ENCODE data around the gene GBX1.

The GBX1 gene

GRCh38 chr7:151172273-151173141, 5.0 kb upstream of the GBX1 start:
- DNase-seq = peak; percentile 74

GRCh38 chr7:151168787-151169162, 1.3 kb upstream of the GBX1 start:
- no peak for DNase-seq

- no peak for DNase-seq
These were observed 701 bp upstream of the GBX1 start for GRCh38 chr7:151168003-151168786.

GRCh38 chr7:151166629-151167196, 781 bp downstream of the GBX1 start:
- DNase-seq = no peak

- no peak for DNase-seq
These were observed 5.7 kb downstream of the GBX1 start for GRCh38 chr7:151161757-151162156.

- no peak for DNase-seq
These were observed 9.7 kb downstream of the GBX1 start for GRCh38 chr7:151157645-151158329.

- DNase-seq = no peak
These were observed 14.6 kb downstream of the GBX1 start for GRCh38 chr7:151152643-151153513.

- no peak for DNase-seq
These were observed 17.1 kb downstream of the GBX1 start for GRCh38 chr7:151150388-151150787.

- DNase-seq = no peak
These were observed 18.9 kb downstream of the GBX1 start for GRCh38 chr7:151148319-151149259.

GRCh38 chr7:151146761-151147160, 20.7 kb downstream of the GBX1 start:
- DNase-seq = no peak

GRCh38 chr7:151144387-151144786, 23.1 kb downstream of the GBX1 start:
- no peak for DNase-seq

- DNase-seq = no peak
These were observed 24.1 kb downstream of the GBX1 start for GRCh38 chr7:151143261-151144015.

GRCh38 chr7:151142686-151143040, 24.8 kb downstream of the GBX1 start:
- DNase-seq = no peak

GRCh38 chr7:151141855-151142685, 25.4 kb downstream of the GBX1 start:
- no peak for DNase-seq

- DNase-seq = no peak
These were observed 26.1 kb downstream of the GBX1 start for GRCh38 chr7:151141311-151141854.

- no peak for DNase-seq
These were observed 26.7 kb downstream of the GBX1 start for GRCh38 chr7:151140826-151141225.

- DNase-seq = no peak
These were observed 27.7 kb downstream of the GBX1 start for GRCh38 chr7:151139791-151140190.

GRCh38 chr7:151139071-151139790, 28.3 kb downstream of the GBX1 start:
- no peak for DNase-seq

All from NCI-H1092 treated with DMSO at 0.1 percent for 48 hours (cell line).